ENCODE results near the gene CLCN3. TPM values are rescaled to one million over a fixed set of nuclear protein-coding genes. Genes with fewer than 3 reads are reported as not detected.

CLCN3 gene
- total and polyA plus RNA-seq, 2 experiments from 2014 or later = 10.9 to 22.9 TPM

- no peak for TF ChIP-seq ZNF462 (CRISPR knock-in tag; IDR thresholded peaks at IDR 0.05)
- TF ChIP-seq EZH2phosphoT487 (IDR thresholded peaks at IDR 0.05; ENCODE audit: unreplicated experiment) = no peak
Observed at GRCh38 chr4:169620880-169621248, 486 bp downstream of the CLCN3 start (continued).

DNA sequence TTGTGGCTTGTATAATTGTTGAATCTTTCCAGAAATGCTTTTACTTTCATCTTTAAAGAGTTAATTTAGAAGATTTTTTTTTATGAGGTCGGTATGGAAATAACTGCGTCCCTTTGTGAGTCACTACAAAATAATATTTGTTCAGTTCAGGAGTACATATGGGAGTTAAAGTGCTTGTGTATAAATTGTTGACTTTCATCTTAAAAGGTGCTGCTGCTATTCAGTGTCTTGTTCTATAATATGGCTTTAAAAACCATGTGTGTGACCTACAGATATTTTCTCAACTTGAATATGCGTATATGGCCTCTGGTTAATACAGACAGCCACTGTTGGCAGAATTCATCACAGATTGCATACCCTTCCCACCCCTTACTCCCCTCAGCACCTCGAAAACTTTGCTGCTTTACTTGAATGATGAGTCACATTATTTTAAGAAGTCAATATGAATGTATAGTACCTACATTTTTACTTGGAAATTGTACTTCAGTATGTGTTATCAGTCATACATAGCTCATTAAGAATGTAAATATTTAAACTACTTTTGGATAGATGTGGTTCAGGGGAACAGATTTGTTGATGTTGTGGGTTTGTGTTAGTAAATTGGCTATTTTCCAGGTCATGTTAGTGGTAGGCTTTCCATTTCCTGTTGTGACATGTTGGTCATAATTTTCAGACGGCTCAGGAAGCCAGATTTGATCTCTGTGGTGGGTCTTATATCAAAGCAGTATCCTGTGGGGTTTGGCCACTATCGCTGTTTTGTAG lies 1.5 kb downstream of the CLCN3 start:
- no peak overlapping the region for H2AFZ ChIP-seq
- no peaks in the 10 kb centered on the region for H3K27me3 Mint-ChIP-seq (ENCODE audit: insufficient read depth, low read depth, poor library complexity)
- no peaks in the 10 kb centered on the region; the same call in 2 of the 3 replicates for H3K9me3 Mint-ChIP-seq
- H3K79me2 ChIP-seq (replicated peaks; ENCODE audit: insufficient read depth) = peaks cover 63% of the 10 kb centered on the region
- peaks cover 16% of the 10 kb centered on the region; the same call in 1 of the 2 replicates for H4K20me1 ChIP-seq (replicated peaks; ENCODE audit: insufficient read depth)
- peak overlapping the region; percentile 84 for H3K4me3 ChIP-seq
- H3K4me2 ChIP-seq = peak overlapping the region; percentile 89
- peak overlapping the region; percentile 96 for H3K4me3 Mint-ChIP-seq
- 0 out of 2 replicates have a peak, but pooled peaks cover 17% of the 10 kb centered on the region for H3K4me1 ChIP-seq (ENCODE audit: insufficient read depth)
- H3K36me3 ChIP-seq (ENCODE audit: insufficient read depth) = no peaks in the 10 kb centered on the region
- 0 out of 2 replicates have a peak, but pooled peaks cover 3% of the 10 kb centered on the region for H3F3A ChIP-seq (replicated peaks; ENCODE audit: low read depth)
- no peaks in the 10 kb centered on the region for H3K36me3 Mint-ChIP-seq (ENCODE audit: low read depth)
- H3K27ac Mint-ChIP-seq = peak overlapping the region; percentile 16; the same call in 1 of the 2 replicates
- H3K27me3 ChIP-seq (ENCODE audit: insufficient read depth) = no peaks in the 10 kb centered on the region
- H3K4me1 Mint-ChIP-seq = peaks cover 14% of the 10 kb centered on the region
- ATAC-seq (no peak), DNase-seq (ENCODE audit: low spot score) (no peak)
- H3K27ac ChIP-seq (ENCODE audit: low read depth) = no peak overlapping the region
- H3K9me2 ChIP-seq (ENCODE audit: insufficient read depth) = no peaks in the 10 kb centered on the region
- TF ChIP-seq ZNF331 (CRISPR knock-in tag; IDR thresholded peaks at IDR 0.05; ENCODE audit: low read depth) = no peak
- no peak for TF ChIP-seq CREB1 (CRISPR knock-in tag; IDR thresholded peaks at IDR 0.05; ENCODE audit: low read depth)
- TF ChIP-seq ZNF114 (CRISPR knock-in tag; IDR thresholded peaks at IDR 0.05) = no peak
- no peak for TF ChIP-seq STAT1 (IDR thresholded peaks at IDR 0.05; ENCODE audit: unreplicated experiment)
- no peak for TF ChIP-seq EZH2phosphoT487 (IDR thresholded peaks at IDR 0.05; ENCODE audit: unreplicated experiment)
- no peak for TF ChIP-seq NANOG (IDR thresholded peaks at IDR 0.05; ENCODE audit: borderline replicate concordance)
- TF ChIP-seq, protein P1, sequence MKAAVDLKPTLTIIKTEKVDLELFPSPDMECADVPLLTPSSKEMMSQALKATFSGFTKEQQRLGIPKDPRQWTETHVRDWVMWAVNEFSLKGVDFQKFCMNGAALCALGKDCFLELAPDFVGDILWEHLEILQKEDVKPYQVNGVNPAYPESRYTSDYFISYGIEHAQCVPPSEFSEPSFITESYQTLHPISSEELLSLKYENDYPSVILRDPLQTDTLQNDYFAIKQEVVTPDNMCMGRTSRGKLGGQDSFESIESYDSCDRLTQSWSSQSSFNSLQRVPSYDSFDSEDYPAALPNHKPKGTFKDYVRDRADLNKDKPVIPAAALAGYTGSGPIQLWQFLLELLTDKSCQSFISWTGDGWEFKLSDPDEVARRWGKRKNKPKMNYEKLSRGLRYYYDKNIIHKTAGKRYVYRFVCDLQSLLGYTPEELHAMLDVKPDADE (IDR thresholded peaks at IDR 0.05) = no peak
- TF ChIP-seq REST (IDR thresholded peaks at IDR 0.05; ENCODE audit: unreplicated experiment) = no peak
- TF ChIP-seq EZH2 (IDR thresholded peaks at IDR 0.05; ENCODE audit: low read depth, unreplicated experiment) = no peak

Measured in GM23338 (cell line).